Neural progenitor cell (in vitro differentiated cells): ENCODE data around the gene LORICRIN. TPM values are rescaled to one million over a fixed set of nuclear protein-coding genes. Genes with fewer than 3 reads are reported as not detected.

Experiments used
- DNase-seq: peaks from one replicate; pipeline ENCODE4 v3.0.0-alpha.2; 2016; ENCODE audit warnings: low spot score
- H2AFZ ChIP-seq: fragments of 200-600 bp; sonication (generic); replicated peaks from 2 replicates; pipeline ENCODE4 v1.6.1; 2016; ENCODE audit warnings: antibody characterized with exemption
- H3F3A ChIP-seq: fragments of 200-600 bp; sonication (generic); 2 replicates; pipeline ENCODE4 v1.6.1; 2016; ENCODE audit warnings: antibody characterized with exemption, low read depth
- H3K27ac ChIP-seq: fragments of 200-600 bp; sonication (generic); 2 replicates; pipeline ENCODE4 v1.5.1; 2016; ENCODE audit warnings: mild to moderate bottlenecking
- H3K27me3 ChIP-seq: fragments of 200-600 bp; sonication (generic); 2 replicates; pipeline ENCODE4 v1.6.1; 2016; ENCODE audit warnings: mild to moderate bottlenecking, moderate library complexity
- H3K36me3 ChIP-seq: fragments of 200-600 bp; sonication (generic); 2 replicates; pipeline ENCODE4 v1.5.1; 2016
- H3K4me1 ChIP-seq: fragments of 200-600 bp; sonication (generic); 2 replicates; pipeline ENCODE4 v1.6.1; 2016; ENCODE audit warnings: mixed run types
- H3K4me2 ChIP-seq: fragments of 200-600 bp; sonication (generic); 2 replicates; pipeline ENCODE4 v1.6.1; 2016
- H3K4me3 ChIP-seq: fragments of 200-600 bp; sonication (generic); 2 replicates; pipeline ENCODE4 v1.5.1; 2016
- H3K79me2 ChIP-seq: fragments of 200-600 bp; sonication (generic); 2 replicates; pipeline ENCODE4 v1.6.1; 2016; ENCODE audit warnings: low read depth
- H3K9ac ChIP-seq: fragments of 200-600 bp; sonication (generic); 2 replicates; pipeline ENCODE4 v1.6.1; 2016
- H3K9me3 ChIP-seq: fragments of 200-600 bp; sonication (generic); 2 replicates; pipeline ENCODE4 v1.5.1; 2016; ENCODE audit warnings: low read depth
- H4K20me1 ChIP-seq: fragments of 200-600 bp; sonication (generic); 2 replicates; pipeline ENCODE4 v1.6.1; 2016; ENCODE audit warnings: low read depth
- H3K27ac Mint-ChIP-seq: 3 replicates; pipeline ENCODE4 v1.8.0; 2021; ENCODE audit warnings: mixed read lengths
- H3K27me3 Mint-ChIP-seq: 2 replicates; pipeline ENCODE4 v1.8.0; 2022; ENCODE audit warnings: low read depth, mild to moderate bottlenecking, inconsistent platforms, moderate library complexity, mixed read lengths; ENCODE audit not compliant: insufficient read depth
- H3K36me3 Mint-ChIP-seq: 3 replicates; pipeline ENCODE4 v1.8.0; 2021; ENCODE audit warnings: mixed read lengths
- H3K4me1 Mint-ChIP-seq: 3 replicates; pipeline ENCODE4 v1.8.0; 2021; ENCODE audit warnings: mixed read lengths
- H3K4me3 Mint-ChIP-seq: 3 replicates; pipeline ENCODE4 v1.8.0; 2021; ENCODE audit warnings: mild to moderate bottlenecking, moderate library complexity, mixed read lengths
- H3K9me3 Mint-ChIP-seq: 3 replicates; pipeline ENCODE4 v1.8.0; 2020; ENCODE audit warnings: mixed read lengths
- CTCF ChIP-seq: fragments of 200-600 bp; sonication (generic); IDR thresholded peaks from 2 replicates; pipeline ENCODE4 v1.5.1; 2017; ENCODE audit warnings: antibody characterized with exemption, mild to moderate bottlenecking
- EZH2 ChIP-seq: fragments of 200-600 bp; sonication (generic); IDR thresholded peaks from 2 replicates; pipeline ENCODE4 v1.6.1; 2017; ENCODE audit warnings: antibody characterized with exemption, mild to moderate bottlenecking, moderate library complexity
- EZH2phosphoT487 ChIP-seq: fragments of 200-600 bp; sonication (generic); IDR thresholded peaks from 2 replicates; pipeline ENCODE4 v1.6.1; 2017; ENCODE audit warnings: antibody characterized with exemption
- total RNA-seq: library from RNA; depleted of rRNA; stranded (reverse); fragments of >200 nt; gene quantifications from 2 replicates; pipeline ENCODE4 v1.2.3, GENCODE V29; 2015; ENCODE audit warnings: low replicate concordance

The LORICRIN gene
- total RNA-seq, 1 donor from 2014 or later: not detected

GRCh38 chr1:153306303-153307220 is 47.1 kb downstream of the LORICRIN start:
- Histone ChIP-seq H3K4me2 (no peak overlapping the region), H4K20me1 (no peaks in the 10 kb centered on the region), H3K36me3 (no peaks in the 10 kb centered on the region), H3K4me1 (no peaks in the 10 kb centered on the region), H3K27ac (no peak overlapping the region), H3K9ac (no peak overlapping the region), H3K4me3 (no peak overlapping the region), H3K9me3 (no peaks in the 10 kb centered on the region), H2AFZ (no peak overlapping the region), H3K79me2 (no peaks in the 10 kb centered on the region), H3K27me3 (no peaks in the 10 kb centered on the region), H3F3A (no peaks in the 10 kb centered on the region)
- H3K27me3 Mint-ChIP-seq: no peaks in the 10 kb centered on the region
- DNase-seq: no peak
- no peak overlapping the region for H3K4me3 Mint-ChIP-seq
- TF ChIP-seq CTCF: no peak
- no peaks in the 10 kb centered on the region for H3K36me3 Mint-ChIP-seq
- H3K9me3 Mint-ChIP-seq: no peaks in the 10 kb centered on the region
- H3K4me1 Mint-ChIP-seq: no peaks in the 10 kb centered on the region
- H3K27ac Mint-ChIP-seq: no peak overlapping the region

GRCh38 chr1:153307221-153307600 is 47.7 kb downstream of the LORICRIN start:
- no peak for DNase-seq
- no peaks in the 10 kb centered on the region for H3K27me3 Mint-ChIP-seq

GRCh38 chr1:153308540-153308939 is 49.1 kb downstream of the LORICRIN start:
- H3K4me3 ChIP-seq: no peak overlapping the region
- no peak overlapping the region for H3K4me2 ChIP-seq
- H3K36me3 ChIP-seq: no peaks in the 10 kb centered on the region
- Mint-ChIP-seq H3K27me3 (no peaks in the 10 kb centered on the region), H3K4me1 (no peaks in the 10 kb centered on the region), H3K27ac (no peak overlapping the region), H3K36me3 (no peaks in the 10 kb centered on the region), H3K4me3 (no peak overlapping the region), H3K9me3 (no peaks in the 10 kb centered on the region)
- H4K20me1 ChIP-seq: no peaks in the 10 kb centered on the region
- no peaks in the 10 kb centered on the region for H3K4me1 ChIP-seq
- H3K9me3 ChIP-seq: peaks cover under 1% of the 10 kb centered on the region
- no peak overlapping the region for H3K9ac ChIP-seq
- no peak for DNase-seq
- H3K27ac ChIP-seq: no peak overlapping the region
- no peaks in the 10 kb centered on the region for H3K27me3 ChIP-seq
- TF ChIP-seq EZH2 (no peak), EZH2phosphoT487 (no peak), CTCF (no peak)
- no peaks in the 10 kb centered on the region for H3K79me2 ChIP-seq
- no peak overlapping the region for H2AFZ ChIP-seq
- no peaks in the 10 kb centered on the region for H3F3A ChIP-seq

More at GRCh38 chr1:153307221-153307600, 47.7 kb downstream of the LORICRIN start:
- H3K4me3 Mint-ChIP-seq: no peak overlapping the region
- Histone ChIP-seq H2AFZ (no peak overlapping the region), H4K20me1 (no peaks in the 10 kb centered on the region), H3K4me2 (no peak overlapping the region), H3K4me1 (no peaks in the 10 kb centered on the region), H3K9me3 (no peaks in the 10 kb centered on the region), H3K27ac (no peak overlapping the region), H3K4me3 (no peak overlapping the region), H3K36me3 (no peaks in the 10 kb centered on the region), H3K27me3 (no peaks in the 10 kb centered on the region), H3K9ac (no peak overlapping the region), H3F3A (no peaks in the 10 kb centered on the region), H3K79me2 (no peaks in the 10 kb centered on the region)
- no peak overlapping the region for H3K27ac Mint-ChIP-seq
- no peaks in the 10 kb centered on the region for H3K9me3 Mint-ChIP-seq
- no peak for TF ChIP-seq EZH2phosphoT487
- TF ChIP-seq EZH2: no peak
- no peak for TF ChIP-seq CTCF
- H3K36me3 Mint-ChIP-seq: no peaks in the 10 kb centered on the region
- no peaks in the 10 kb centered on the region for H3K4me1 Mint-ChIP-seq
